Measurements from ENCODE around the gene PECR. TPM values are rescaled to one million over a fixed set of nuclear protein-coding genes. Genes with fewer than 3 reads are reported as not detected.

Gene PECR
- total RNA-seq, 3 donors from 2014 or later, result 6.3 to 62.7 (median 10.2) TPM

GRCh38 chr2:216064665-216065064 lies 16.9 kb downstream of the PECR start:
- DNase-seq (ENCODE audit: low spot score in 2 of 2), result no peak
- Histone ChIP-seq H3K9me3 (no peaks in the 10 kb centered on the region), H3K27me3 (no peaks in the 10 kb centered on the region), H3K36me3 (no peaks in the 10 kb centered on the region), H3K4me3 (no peak overlapping the region), H3K4me1 (no peaks in the 10 kb centered on the region), H3K27ac (no peak overlapping the region)
- TF ChIP-seq CTCF (IDR thresholded peaks at IDR 0.05) (no peak), POLR2AphosphoS5 (IDR thresholded peaks at IDR 0.05) (no peak), POLR2A (IDR thresholded peaks at IDR 0.05) (no peak)
- intact Hi-C loops (cut with DNase I; ENCODE audit: low total_unique reads), result no loop called here

DNA sequence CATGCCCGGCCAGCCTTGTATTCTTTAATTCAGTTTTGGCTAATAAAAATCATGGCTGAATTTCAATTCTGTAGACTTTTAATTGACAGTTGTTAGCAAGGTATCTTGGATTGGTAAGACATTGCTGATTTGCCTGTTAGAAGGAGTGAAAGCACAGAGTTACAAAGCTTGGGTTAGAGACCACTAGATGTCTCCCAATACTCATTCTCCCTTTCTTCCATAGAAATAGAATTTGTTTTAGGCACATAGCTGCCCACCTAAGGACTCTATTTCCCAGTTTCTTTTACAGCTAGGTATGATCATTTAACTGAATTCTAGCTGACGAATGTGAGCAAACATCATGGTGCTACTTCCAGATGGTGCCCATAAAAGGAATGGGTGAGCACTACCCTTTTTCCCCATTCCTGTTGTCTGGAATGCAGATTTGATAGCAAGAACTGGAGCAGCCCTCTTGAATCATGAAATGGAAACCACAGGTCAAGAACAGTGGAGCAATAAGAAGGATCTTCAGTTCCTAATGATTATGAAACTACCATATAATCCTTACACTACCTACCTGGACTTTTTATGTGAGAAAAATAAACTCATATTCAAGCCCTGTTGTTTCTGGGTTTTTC lies 17.5 kb downstream of the PECR start:
- Histone ChIP-seq H3K27me3 (no peaks in the 10 kb centered on the region), H3K4me3 (no peak overlapping the region), H3K27ac (no peak overlapping the region), H3K4me1 (no peaks in the 10 kb centered on the region), H3K36me3 (no peaks in the 10 kb centered on the region), H3K9me3 (no peaks in the 10 kb centered on the region)
- intact Hi-C loops (cut with DNase I; ENCODE audit: low total_unique reads), result no loop called here
- TF ChIP-seq POLR2A (IDR thresholded peaks at IDR 0.05), result no peak
- no peak for TF ChIP-seq POLR2AphosphoS5 (IDR thresholded peaks at IDR 0.05)
- no peak for TF ChIP-seq CTCF (IDR thresholded peaks at IDR 0.05)
- no peak for DNase-seq (ENCODE audit: low spot score in 2 of 2)

GRCh38 chr2:216059233-216059834 lies 22.3 kb downstream of the PECR start:
- no peaks in the 10 kb centered on the region for H3K4me1 ChIP-seq
- no peak overlapping the region for H3K4me3 ChIP-seq
- no peak for DNase-seq (ENCODE audit: low spot score in 2 of 2)
- no peak for TF ChIP-seq POLR2AphosphoS5 (IDR thresholded peaks at IDR 0.05)
- no peak for TF ChIP-seq CTCF (IDR thresholded peaks at IDR 0.05)
- TF ChIP-seq POLR2A (IDR thresholded peaks at IDR 0.05), result no peak
- H3K9me3 ChIP-seq, result no peaks in the 10 kb centered on the region
- intact Hi-C loops (cut with DNase I; ENCODE audit: low total_unique reads), result no loop called here
- H3K27ac ChIP-seq, result no peak overlapping the region
- H3K36me3 ChIP-seq, result no peaks in the 10 kb centered on the region
- H3K27me3 ChIP-seq, result no peaks in the 10 kb centered on the region

- peak overlapping the region in 2 of 3 donors; percentile 12 to 14 for H3K4me3 ChIP-seq
- intact Hi-C loops (cut with DNase I; ENCODE audit: low total_unique reads), result no loop called here
- peak overlapping the region; percentile 36 to 65 for H3K27ac ChIP-seq
- no peaks in the 10 kb centered on the region for H3K27me3 ChIP-seq
- H3K4me1 ChIP-seq, result no peaks in the 10 kb centered on the region
- no peak for DNase-seq (ENCODE audit: low spot score in 2 of 2)
- TF ChIP-seq CTCF (IDR thresholded peaks at IDR 0.05), result no peak
- no peak for TF ChIP-seq POLR2AphosphoS5 (IDR thresholded peaks at IDR 0.05)
- TF ChIP-seq POLR2A (IDR thresholded peaks at IDR 0.05), result no peak
- no peaks in the 10 kb centered on the region for H3K36me3 ChIP-seq
- no peaks in the 10 kb centered on the region for H3K9me3 ChIP-seq
These were observed 23.9 kb downstream of the PECR start for GRCh38 chr2:216057688-216058193.

GRCh38 chr2:216056739-216057138 lies 24.9 kb downstream of the PECR start:
- intact Hi-C loops (cut with DNase I; ENCODE audit: low total_unique reads), result no loop called here
- H3K27ac ChIP-seq, result no peak overlapping the region
- no peaks in the 10 kb centered on the region for H3K9me3 ChIP-seq
- TF ChIP-seq CTCF (IDR thresholded peaks at IDR 0.05), result no peak
- TF ChIP-seq POLR2A (IDR thresholded peaks at IDR 0.05), result no peak
- TF ChIP-seq POLR2AphosphoS5 (IDR thresholded peaks at IDR 0.05), result no peak
- no peaks in the 10 kb centered on the region for H3K4me1 ChIP-seq
- no peak overlapping the region for H3K4me3 ChIP-seq
- no peaks in the 10 kb centered on the region for H3K36me3 ChIP-seq
- H3K27me3 ChIP-seq, result no peaks in the 10 kb centered on the region
- no peak for DNase-seq (ENCODE audit: low spot score in 2 of 2)

Measured in breast epithelium (tissue), 4 donors.